NCI-H1048 (cell line): ENCODE results near the gene FICD.
"Not testable (repeated sequence)": the region's sequence is repeated elsewhere in the genome, so short reads cannot be mapped to it uniquely, and the experiment has no call there.

Source experiments
- DNase-seq: peaks from one replicate; lab custom pipeline; 2025; lab: John Stamatoyannopoulos, UW

Gene FICD

GRCh38 chr12:108514973-108515814 lies at the start of gene FICD:
Gene FICD (plus strand): TSS chr12:108515277. CDS start chr12:108516973, 1,696 bp downstream.
- DNase-seq = peak; percentile 97

- DNase-seq = no peak
These were observed 49.7 kb upstream of the FICD start for GRCh38 chr12:108465417-108465816.

- DNase-seq = no peak
These were observed 46.7 kb upstream of the FICD start for GRCh38 chr12:108468196-108468968.

- no peak for DNase-seq
These were observed 41.5 kb upstream of the FICD start for GRCh38 chr12:108473400-108474055.

- DNase-seq = no peak
These were observed 39.7 kb upstream of the FICD start for GRCh38 chr12:108475396-108475795.

- no peak for DNase-seq
These were observed 37.8 kb upstream of the FICD start for GRCh38 chr12:108477055-108477880.

- no peak for DNase-seq
These were observed 37.2 kb upstream of the FICD start for GRCh38 chr12:108477881-108478259.

GRCh38 chr12:108478611-108479206 lies 36.4 kb upstream of the FICD start:
- no peak for DNase-seq

- DNase-seq = no peak
These were observed 35.6 kb upstream of the FICD start for GRCh38 chr12:108479364-108480070.

- no peak for DNase-seq
These were observed 32.3 kb upstream of the FICD start for GRCh38 chr12:108482717-108483212.

GRCh38 chr12:108483213-108484059 lies 31.6 kb upstream of the FICD start:
- DNase-seq = no peak

GRCh38 chr12:108484431-108484830 lies 30.6 kb upstream of the FICD start:
- DNase-seq = no peak

GRCh38 chr12:108484845-108485244 lies 30.2 kb upstream of the FICD start:
- no peak for DNase-seq

GRCh38 chr12:108485371-108485770 lies 29.7 kb upstream of the FICD start:
- DNase-seq = not testable (repeated sequence)

GRCh38 chr12:108487029-108487428 lies 28.0 kb upstream of the FICD start:
- not testable (repeated sequence) for DNase-seq

- DNase-seq = no peak
These were observed 23.8 kb upstream of the FICD start for GRCh38 chr12:108491256-108491655.

GRCh38 chr12:108495054-108495453 lies 20.0 kb upstream of the FICD start:
- DNase-seq = no peak

- DNase-seq = no peak
These were observed 19.1 kb upstream of the FICD start for GRCh38 chr12:108495823-108496579.

GRCh38 chr12:108498136-108498535 lies 16.9 kb upstream of the FICD start:
- no peak for DNase-seq
